ENCODE measurements around the gene MRPS23.

Gene MRPS23

GRCh38 chr17:57877803-57878377 lies 28.0 kb upstream of the MRPS23 start:
- no peak for DNase-seq

- DNase-seq: no peak
These were observed 27.0 kb upstream of the MRPS23 start for GRCh38 chr17:57876866-57877237.

- no peak for DNase-seq
These were observed 26.4 kb upstream of the MRPS23 start for GRCh38 chr17:57876023-57876865.

- no peak for DNase-seq
These were observed 25.6 kb upstream of the MRPS23 start for GRCh38 chr17:57875290-57876022.

GRCh38 chr17:57874434-57875289 lies 24.8 kb upstream of the MRPS23 start:
- DNase-seq: no peak

GRCh38 chr17:57874058-57874419 lies 24.2 kb upstream of the MRPS23 start:
- DNase-seq: no peak

GRCh38 chr17:57873261-57874057 lies 23.6 kb upstream of the MRPS23 start:
- no peak for DNase-seq

- DNase-seq: no peak
These were observed 22.7 kb upstream of the MRPS23 start for GRCh38 chr17:57872536-57872935.

- no peak for DNase-seq
These were observed 22.0 kb upstream of the MRPS23 start for GRCh38 chr17:57871863-57872262.

- DNase-seq: no peak
These were observed 21.3 kb upstream of the MRPS23 start for GRCh38 chr17:57871155-57871554.

- DNase-seq: no peak
These were observed 20.4 kb upstream of the MRPS23 start for GRCh38 chr17:57870283-57870635.

GRCh38 chr17:57869617-57870282 lies 19.9 kb upstream of the MRPS23 start:
- no peak for DNase-seq

- no peak for DNase-seq
These were observed 19.2 kb upstream of the MRPS23 start for GRCh38 chr17:57868910-57869616.

- no peak for DNase-seq
These were observed 18.4 kb upstream of the MRPS23 start for GRCh38 chr17:57868007-57868909.

- DNase-seq: no peak
These were observed 17.3 kb upstream of the MRPS23 start for GRCh38 chr17:57867126-57867525.

- no peak for DNase-seq
These were observed 16.9 kb upstream of the MRPS23 start for GRCh38 chr17:57866723-57867122.

- no peak for DNase-seq
These were observed 16.5 kb upstream of the MRPS23 start for GRCh38 chr17:57866319-57866718.

- no peak for DNase-seq
These were observed 14.4 kb upstream of the MRPS23 start for GRCh38 chr17:57864273-57864672.

GRCh38 chr17:57862694-57863667 lies 13.1 kb upstream of the MRPS23 start:
- no peak for DNase-seq
